ENCODE results near the gene PPP1R1C. TPM values are rescaled to one million over a fixed set of nuclear protein-coding genes. Genes with fewer than 3 reads are reported as not detected.

Gene PPP1R1C
- total and polyA plus RNA-seq, 2 of the 13 experiments (the other 11 are each of a cell fraction or from before 2014, with no cell fraction given) = 1.5 to 3.5 TPM

DNA sequence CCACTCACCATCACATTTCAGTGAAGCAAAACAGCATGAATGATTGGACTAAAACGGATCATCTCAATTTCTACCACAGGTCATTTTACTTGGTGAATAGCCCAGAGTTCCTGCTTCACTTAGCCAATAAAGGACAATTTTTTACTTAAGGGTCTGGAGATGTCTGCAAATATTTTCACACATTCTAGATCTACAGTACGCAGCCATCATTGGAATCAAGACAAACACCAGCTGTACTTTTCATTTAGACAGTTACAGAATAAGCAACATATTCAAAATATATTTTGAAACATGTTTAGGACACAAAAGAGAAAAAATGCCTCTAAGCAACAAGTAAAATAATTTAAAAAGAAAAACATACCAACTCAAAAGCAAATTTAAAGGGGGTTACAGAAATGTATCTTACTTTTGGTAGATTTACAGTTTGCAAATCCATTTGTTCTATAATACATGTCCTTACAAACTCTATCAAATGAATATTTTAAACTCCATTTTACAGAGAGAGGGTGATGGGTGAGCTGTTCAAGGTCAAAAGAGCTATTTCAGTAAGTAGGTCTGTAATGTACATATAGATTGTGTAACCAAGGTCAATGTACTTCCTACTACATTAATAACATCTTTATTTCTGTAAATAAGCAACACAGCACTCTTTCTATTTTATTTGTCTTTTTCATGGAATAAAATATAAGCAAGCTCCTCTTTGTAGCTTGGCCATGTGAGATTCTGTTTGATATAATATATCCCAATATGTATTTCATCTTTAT lies 13.4 kb downstream of the PPP1R1C start:
- H3K79me2 ChIP-seq (ENCODE audit: insufficient read depth, low read length) = no peaks in the 10 kb centered on the region
- ChIA-PET CTCF (ENCODE audit: low intra/inter-chr PET ratio, low total read pairs) (no interaction called here), POLR2A (no interaction called here)
- H3K27ac ChIP-seq (ENCODE audit: extremely low read length, insufficient read depth, low read length) = no peak overlapping the region
- intact Hi-C loops (cut with micrococcal nuclease; ENCODE audit: unreplicated experiment) = no loop called here
- WGBS (ENCODE audit: low lambda C conversion rate) = 75% methylated on average over 2 of the region's 2 CpGs
- DNase-seq (ENCODE audit: low spot score) (peak; percentile 6), FAIRE-seq (no peak), ATAC-seq (no peak)
- no peaks in the 10 kb centered on the region for H3K9me3 ChIP-seq (ENCODE audit: low read length)
- no peak overlapping the region; the same call in 1 of the 2 replicates for H3K4me2 ChIP-seq (ENCODE audit: low read depth, low read length)
- no peak overlapping the region for H2AFZ ChIP-seq (ENCODE audit: low read length)
- no peaks in the 10 kb centered on the region for H3K27me3 ChIP-seq (ENCODE audit: control insufficient read depth in 1 of 2, insufficient read depth in 2 of 2, low read length in 2 of 2)
- no peaks in the 10 kb centered on the region for H3K36me3 ChIP-seq (replicated peaks in 1 of 2; ENCODE audit: control insufficient read depth in 1 of 2, insufficient read depth in 2 of 2, low read length in 2 of 2)
- no peak overlapping the region for H3K9ac ChIP-seq (ENCODE audit: insufficient read depth, low read depth, low read length)
- no TSS peak for BruUV-seq (replicated peaks)
- no peaks in the 10 kb centered on the region for H4K20me1 ChIP-seq (ENCODE audit: insufficient read depth, low read length)
- in situ Hi-C loops (cut with HindIII; ENCODE audit: extremely low pct_ligation_motif_present, low pct_unique_long_range_greater_than_20kb) = no loop called here
- H3K4me3 ChIP-seq (replicated peaks in 1 of 3; ENCODE audit: insufficient read depth in 1 of 3, low read depth in 2 of 3, low read length in 3 of 3) = no peak overlapping the region
- H3K4me1 ChIP-seq (ENCODE audit: insufficient read depth, low read length) = peaks cover 10% of the 10 kb centered on the region
- 0 out of 2 replicates have a peak, but pooled peaks have one; percentile 26 for TF ChIP-seq NR2F6 (IDR thresholded peaks at IDR 0.05)
- no peak for TF ChIP-seq NR2F6 (CRISPR knock-in tag; IDR thresholded peaks at IDR 0.05)
- no peak for TF ChIP-seq ZNF354B (CRISPR knock-in tag; IDR thresholded peaks at IDR 0.05)
- peak; percentile 51 for TF ChIP-seq CEBPG (CRISPR knock-in tag; IDR thresholded peaks at IDR 0.05)
- TF ChIP-seq, protein P1, sequence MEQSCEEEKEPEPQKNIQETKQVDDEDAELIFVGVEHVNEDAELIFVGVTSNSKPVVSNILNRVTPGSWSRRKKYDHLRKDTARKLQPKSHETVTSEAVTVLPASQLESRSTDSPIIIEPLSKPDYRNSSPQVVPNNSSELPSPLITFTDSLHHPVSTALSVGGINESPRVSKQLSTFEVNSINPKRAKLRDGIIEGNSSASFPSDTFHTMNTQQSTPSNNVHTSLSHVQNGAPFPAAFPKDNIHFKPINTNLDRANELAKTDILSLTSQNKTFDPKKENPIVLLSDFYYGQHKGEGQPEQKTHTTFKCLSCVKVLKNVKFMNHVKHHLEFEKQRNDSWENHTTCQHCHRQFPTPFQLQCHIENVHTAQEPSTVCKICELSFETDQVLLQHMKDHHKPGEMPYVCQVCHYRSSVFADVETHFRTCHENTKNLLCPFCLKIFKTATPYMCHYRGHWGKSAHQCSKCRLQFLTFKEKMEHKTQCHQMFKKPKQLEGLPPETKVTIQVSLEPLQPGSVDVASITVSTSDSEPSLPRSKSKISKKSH (CRISPR knock-in tag; IDR thresholded peaks at IDR 0.05; ENCODE audit: borderline replicate concordance) = no peak
- TF ChIP-seq, protein P2, sequence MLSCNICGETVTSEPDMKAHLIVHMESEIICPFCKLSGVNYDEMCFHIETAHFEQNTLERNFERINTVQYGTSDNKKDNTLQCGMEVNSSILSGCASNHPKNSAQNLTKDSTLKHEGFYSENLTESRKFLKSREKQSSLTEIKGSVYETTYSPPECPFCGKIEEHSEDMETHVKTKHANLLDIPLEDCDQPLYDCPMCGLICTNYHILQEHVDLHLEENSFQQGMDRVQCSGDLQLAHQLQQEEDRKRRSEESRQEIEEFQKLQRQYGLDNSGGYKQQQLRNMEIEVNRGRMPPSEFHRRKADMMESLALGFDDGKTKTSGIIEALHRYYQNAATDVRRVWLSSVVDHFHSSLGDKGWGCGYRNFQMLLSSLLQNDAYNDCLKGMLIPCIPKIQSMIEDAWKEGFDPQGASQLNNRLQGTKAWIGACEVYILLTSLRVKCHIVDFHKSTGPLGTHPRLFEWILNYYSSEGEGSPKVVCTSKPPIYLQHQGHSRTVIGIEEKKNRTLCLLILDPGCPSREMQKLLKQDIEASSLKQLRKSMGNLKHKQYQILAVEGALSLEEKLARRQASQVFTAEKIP (CRISPR knock-in tag; IDR thresholded peaks at IDR 0.05; ENCODE audit: borderline replicate concordance) = no peak
- TF ChIP-seq, protein P3, sequence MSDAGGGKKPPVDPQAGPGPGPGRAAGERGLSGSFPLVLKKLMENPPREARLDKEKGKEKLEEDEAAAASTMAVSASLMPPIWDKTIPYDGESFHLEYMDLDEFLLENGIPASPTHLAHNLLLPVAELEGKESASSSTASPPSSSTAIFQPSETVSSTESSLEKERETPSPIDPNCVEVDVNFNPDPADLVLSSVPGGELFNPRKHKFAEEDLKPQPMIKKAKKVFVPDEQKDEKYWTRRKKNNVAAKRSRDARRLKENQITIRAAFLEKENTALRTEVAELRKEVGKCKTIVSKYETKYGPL (CRISPR knock-in tag; IDR thresholded peaks at IDR 0.05) = peak; percentile 73; the same call in 1 of the 2 replicates
- no peak for TF ChIP-seq NPAS2 (CRISPR knock-in tag; IDR thresholded peaks at IDR 0.05; ENCODE audit: borderline replicate concordance)
- peak; percentile 70 for TF ChIP-seq ELF3 (CRISPR knock-in tag; IDR thresholded peaks at IDR 0.05)
- 0 out of 2 replicates have a peak, but pooled peaks have one; percentile 23 for TF ChIP-seq NFIC (IDR thresholded peaks at IDR 0.05; ENCODE audit: low read length)
- TF ChIP-seq ZNF124 (CRISPR knock-in tag; IDR thresholded peaks at IDR 0.05) = no peak
- TF ChIP-seq, protein P4, sequence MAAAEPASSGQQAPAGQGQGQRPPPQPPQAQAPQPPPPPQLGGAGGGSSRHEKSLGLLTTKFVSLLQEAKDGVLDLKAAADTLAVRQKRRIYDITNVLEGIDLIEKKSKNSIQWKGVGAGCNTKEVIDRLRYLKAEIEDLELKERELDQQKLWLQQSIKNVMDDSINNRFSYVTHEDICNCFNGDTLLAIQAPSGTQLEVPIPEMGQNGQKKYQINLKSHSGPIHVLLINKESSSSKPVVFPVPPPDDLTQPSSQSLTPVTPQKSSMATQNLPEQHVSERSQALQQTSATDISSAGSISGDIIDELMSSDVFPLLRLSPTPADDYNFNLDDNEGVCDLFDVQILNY (CRISPR knock-in tag; conservative IDR thresholded peaks at IDR 0.05) = no peak
- no peak for TF ChIP-seq ZBTB1 (CRISPR knock-in tag; IDR thresholded peaks at IDR 0.05; ENCODE audit: borderline replicate concordance)
- no peak for TF ChIP-seq ZNF20 (CRISPR knock-in tag; IDR thresholded peaks at IDR 0.05)
- no peak for TF ChIP-seq MBNL3 (CRISPR knock-in tag; conservative IDR thresholded peaks at IDR 0.05)
- peak; percentile 34; the same call in 1 of the 2 replicates for TF ChIP-seq MED1 (CRISPR knock-in tag; IDR thresholded peaks at IDR 0.05)
- peak; percentile 31; the same call in 1 of the 2 replicates for TF ChIP-seq MIXL1 (CRISPR knock-in tag; IDR thresholded peaks at IDR 0.05)
- no peak for TF ChIP-seq TAF1 (CRISPR knock-in tag; IDR thresholded peaks at IDR 0.05)
- no peak for TF ChIP-seq ESRRA (CRISPR knock-in tag; IDR thresholded peaks at IDR 0.05; ENCODE audit: low read depth)
- TF ChIP-seq ZBTB3 (CRISPR knock-in tag; IDR thresholded peaks at IDR 0.05; ENCODE audit: borderline replicate concordance, low read depth) = no peak
